ENCODE measurements around the gene TYW5.
"Not testable (repeated sequence)": the region's sequence is repeated elsewhere in the genome, so short reads cannot be mapped to it uniquely, and the experiment has no call there.

TYW5 gene

GRCh38 chr2:199914372-199914958 lies 40.8 kb downstream of the TYW5 start:
- no peak for DNase-seq (ENCODE audit: low read depth)

- not testable (repeated sequence) for DNase-seq (ENCODE audit: low read depth)
Observed at GRCh38 chr2:199912553-199913114, 42.7 kb downstream of the TYW5 start.

DNA sequence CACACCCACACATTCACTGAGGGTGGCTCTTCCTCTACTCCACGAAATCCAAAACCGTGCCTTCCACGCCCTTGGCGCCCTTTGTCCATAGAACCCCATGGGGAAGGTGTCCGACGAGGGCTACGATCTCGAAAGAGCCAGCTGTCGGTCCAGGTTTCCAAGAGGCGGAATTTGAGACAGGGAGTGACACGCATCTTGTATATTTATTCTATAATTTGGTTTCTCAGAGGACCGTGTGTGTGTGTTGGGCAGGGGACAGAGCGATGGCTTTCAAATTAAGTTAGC lies 43.5 kb downstream of the TYW5 start:
- no peak for DNase-seq (ENCODE audit: low read depth)

GRCh38 chr2:199911052-199911876 lies 44.0 kb downstream of the TYW5 start, which contains the start of gene C2orf69:
Gene C2orf69 (plus strand): TSS chr2:199911293. CDS start chr2:199911439, 146 bp downstream.
- peak; percentile 95 for DNase-seq (ENCODE audit: low read depth)

DNA sequence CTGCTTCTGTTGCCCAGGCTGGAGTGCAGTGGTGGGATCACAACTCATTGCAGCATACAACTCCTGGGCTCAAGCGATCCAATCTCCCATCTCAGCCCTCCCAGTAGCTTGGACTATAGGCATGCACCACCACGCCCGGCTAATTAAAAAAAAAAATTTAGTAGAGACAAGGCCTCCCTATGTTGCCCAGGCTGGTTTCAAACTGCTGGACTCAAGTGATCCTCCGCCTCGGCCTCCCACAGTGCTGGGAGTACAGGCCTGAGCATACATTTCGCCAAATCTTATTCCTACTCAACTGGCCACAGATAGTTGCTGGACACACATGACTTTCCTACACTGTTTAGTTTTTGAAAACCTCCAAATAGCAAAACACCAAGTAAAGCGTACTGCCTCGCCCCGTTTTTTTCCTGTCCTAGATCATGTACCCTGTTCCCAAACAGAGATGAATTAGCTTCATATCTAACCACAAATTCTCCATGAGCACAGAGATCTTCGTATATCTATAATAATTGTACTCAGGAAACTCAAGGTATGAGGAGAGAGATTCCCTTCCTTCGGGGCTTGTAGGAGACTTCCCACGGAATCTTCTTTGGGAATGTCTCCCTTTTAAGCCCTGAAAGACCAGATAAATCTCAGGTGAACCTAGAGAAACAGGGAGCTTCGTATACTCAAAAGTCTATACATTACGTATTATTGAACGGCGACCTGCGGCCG lies 44.8 kb downstream of the TYW5 start:
- DNase-seq (ENCODE audit: low read depth), result no peak

- DNase-seq (ENCODE audit: low read depth), result no peak
Observed at GRCh38 chr2:199907008-199907714, 48.1 kb downstream of the TYW5 start.

GRCh38 chr2:199903111-199903510 lies 52.2 kb downstream of the TYW5 start:
- no peak for DNase-seq (ENCODE audit: low read depth)

- peak; percentile 47 for DNase-seq (ENCODE audit: low read depth)
Observed at GRCh38 chr2:199902486-199903110, 52.7 kb downstream of the TYW5 start.

- no peak for DNase-seq (ENCODE audit: low read depth)
Observed at GRCh38 chr2:199901942-199902341, 53.3 kb downstream of the TYW5 start.

GRCh38 chr2:199896617-199897016 lies 58.7 kb downstream of the TYW5 start:
- DNase-seq (ENCODE audit: low read depth), result no peak

- DNase-seq (ENCODE audit: low read depth), result no peak
Observed at GRCh38 chr2:199895406-199895805, 59.9 kb downstream of the TYW5 start.

DNA sequence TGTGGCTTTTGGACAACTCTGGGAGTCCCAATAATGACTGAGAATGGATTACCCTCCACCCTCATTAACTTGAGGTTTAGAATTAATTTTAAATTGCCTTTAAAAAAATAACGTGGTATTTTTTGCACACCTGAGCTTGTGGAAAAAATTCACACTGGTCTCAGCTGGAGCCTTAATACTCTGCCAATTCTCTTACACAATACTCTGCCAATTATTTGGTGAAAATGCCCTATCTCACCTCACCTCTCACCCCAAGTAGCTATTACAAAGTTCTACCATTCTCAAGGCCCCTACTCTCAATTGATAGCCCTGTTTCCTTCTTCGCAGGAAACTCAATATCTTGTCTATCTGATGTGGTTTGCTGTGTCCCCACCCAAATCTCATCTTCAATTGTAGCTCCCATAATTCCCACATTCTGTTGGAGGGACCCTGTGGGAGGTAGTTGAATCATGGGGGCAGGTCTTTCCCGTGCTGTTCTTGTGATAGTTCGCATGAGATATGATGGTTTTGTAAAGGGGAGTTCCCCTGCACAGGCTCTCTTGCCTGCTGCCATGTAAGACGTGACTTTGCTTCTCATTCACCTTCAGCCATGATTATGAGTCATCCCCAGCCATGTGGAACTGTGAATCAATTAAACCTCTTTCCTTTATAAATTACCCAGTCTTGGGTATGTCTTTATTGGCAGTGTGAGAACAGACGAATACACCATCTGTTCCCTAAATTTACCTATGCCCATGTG lies 71.6 kb downstream of the TYW5 start:
- DNase-seq (ENCODE audit: low read depth), result no peak

DNA sequence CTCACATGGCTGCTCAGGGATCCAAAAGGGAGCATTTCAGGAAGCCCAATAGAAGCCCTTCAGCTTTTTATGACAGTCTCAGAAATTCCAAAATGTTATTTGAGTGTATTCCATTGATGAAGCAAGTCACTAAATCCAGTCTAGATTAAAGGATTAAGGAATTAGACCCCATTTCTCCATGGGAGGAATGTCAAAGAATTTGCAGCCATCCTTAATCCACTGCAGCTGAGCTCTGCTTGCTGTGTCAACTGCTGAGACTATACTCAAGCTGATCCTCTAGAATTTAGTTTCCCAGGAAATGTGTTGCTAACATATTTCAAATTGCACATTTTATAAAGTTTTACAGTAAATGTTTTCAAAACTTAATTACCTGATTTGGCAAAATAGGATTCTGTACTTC lies 72.6 kb downstream of the TYW5 start:
- no peak for DNase-seq (ENCODE audit: low read depth)
